MM.1S (cell line): ENCODE results near the gene OSBPL2.

Experiments
- EZH2 ChIP-seq: fragments of 300-600 bp; sonication (generic); optimal IDR thresholded peaks from 2 replicates; pipeline ENCODE3; 2017; ENCODE audit warnings: low read depth, mild to moderate bottlenecking, antibody characterized with exemption, low read length, mixed read lengths
- EZH2phosphoT487 ChIP-seq: fragments of 300-600 bp; sonication (generic); IDR thresholded peaks from 2 replicates; pipeline ENCODE4 v1.6.1; 2018; ENCODE audit warnings: antibody characterized with exemption, low read length
- TF ChIP-seq, protein P1 (sequence below): fragments of 300-600 bp; sonication (generic); IDR thresholded peaks from 2 replicates; pipeline ENCODE4 v1.5.1; 2016; ENCODE audit warnings: antibody characterized with exemption, low read length, mixed read lengths

DNA sequence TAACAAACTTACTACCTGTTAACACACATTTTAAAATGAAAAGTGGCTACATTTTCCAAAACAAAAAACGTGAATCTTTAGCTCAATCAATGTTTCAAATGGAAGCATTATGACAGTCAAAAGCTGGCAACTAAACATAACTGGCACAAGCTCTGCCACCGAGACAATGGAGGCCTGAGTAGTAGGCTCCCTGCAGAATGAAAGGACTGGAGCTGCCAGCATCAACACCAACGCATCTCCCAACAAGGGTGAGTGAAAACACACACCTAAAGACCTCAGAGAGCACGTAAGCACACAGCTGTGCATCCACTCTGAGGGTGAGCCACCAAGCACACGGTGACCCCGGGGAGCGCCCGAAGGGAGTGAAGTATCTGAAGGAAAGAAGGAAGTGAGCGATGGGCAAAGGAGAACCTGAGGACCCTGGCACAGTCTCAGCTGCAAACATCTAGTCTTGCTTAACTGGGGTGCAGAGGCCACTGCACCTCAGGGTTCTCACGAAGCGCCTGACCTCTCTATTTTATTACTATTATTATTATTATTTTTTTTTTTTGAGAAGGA lies 62.9 kb downstream of the OSBPL2 start:
- TF ChIP-seq, protein P1, sequence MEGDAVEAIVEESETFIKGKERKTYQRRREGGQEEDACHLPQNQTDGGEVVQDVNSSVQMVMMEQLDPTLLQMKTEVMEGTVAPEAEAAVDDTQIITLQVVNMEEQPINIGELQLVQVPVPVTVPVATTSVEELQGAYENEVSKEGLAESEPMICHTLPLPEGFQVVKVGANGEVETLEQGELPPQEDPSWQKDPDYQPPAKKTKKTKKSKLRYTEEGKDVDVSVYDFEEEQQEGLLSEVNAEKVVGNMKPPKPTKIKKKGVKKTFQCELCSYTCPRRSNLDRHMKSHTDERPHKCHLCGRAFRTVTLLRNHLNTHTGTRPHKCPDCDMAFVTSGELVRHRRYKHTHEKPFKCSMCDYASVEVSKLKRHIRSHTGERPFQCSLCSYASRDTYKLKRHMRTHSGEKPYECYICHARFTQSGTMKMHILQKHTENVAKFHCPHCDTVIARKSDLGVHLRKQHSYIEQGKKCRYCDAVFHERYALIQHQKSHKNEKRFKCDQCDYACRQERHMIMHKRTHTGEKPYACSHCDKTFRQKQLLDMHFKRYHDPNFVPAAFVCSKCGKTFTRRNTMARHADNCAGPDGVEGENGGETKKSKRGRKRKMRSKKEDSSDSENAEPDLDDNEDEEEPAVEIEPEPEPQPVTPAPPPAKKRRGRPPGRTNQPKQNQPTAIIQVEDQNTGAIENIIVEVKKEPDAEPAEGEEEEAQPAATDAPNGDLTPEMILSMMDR: no peak
- no peak for TF ChIP-seq EZH2phosphoT487
- TF ChIP-seq EZH2: no peak
